D721Med (cell line): Measurements from ENCODE around the gene RPS6KA2.

Source experiments
- DNase-seq: peaks from one replicate; pipeline ENCODE4 v3.0.0; 2011; ENCODE audit warnings: low spot score; ENCODE audit not compliant: insufficient read length
- FAIRE-seq: peaks from 2 replicates; lab custom pipeline; 2011; peaks lifted over from hg19 to GRCh38; lab: Jason Lieb, UNC
- CTCF ChIP-seq: IDR thresholded peaks from 2 replicates; pipeline ENCODE4 v1.5.1; 2012; ENCODE audit warnings: mild to moderate bottlenecking, control low read depth; ENCODE audit not compliant: insufficient read depth; ENCODE audit errors: missing control alignments

The RPS6KA2 gene

DNA sequence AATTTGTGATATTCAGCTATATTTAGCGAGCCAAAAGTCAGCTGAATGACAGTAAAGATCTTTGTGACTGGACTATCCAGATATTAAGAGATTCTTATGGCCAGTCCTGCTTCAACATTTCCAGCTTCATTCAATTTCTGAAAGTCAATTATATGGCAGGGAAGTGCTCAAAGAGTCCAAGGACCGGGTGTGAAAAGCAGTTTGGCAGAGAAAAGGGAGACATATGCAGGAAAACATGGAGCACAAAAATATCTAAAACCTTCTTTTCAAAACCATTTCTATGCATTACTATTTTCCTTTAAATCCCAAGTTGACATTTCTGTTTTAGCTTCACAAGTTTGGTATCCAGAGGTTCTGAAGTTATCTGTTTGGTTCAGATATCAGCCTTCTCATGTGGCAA is 249.3 kb downstream of the RPS6KA2 start:
- no peak for TF ChIP-seq CTCF
- DNase-seq (no peak), FAIRE-seq (no peak)

GRCh38 chr6:166375013-166375412 is 252.0 kb downstream of the RPS6KA2 start:
- no peak for TF ChIP-seq CTCF
- FAIRE-seq (no peak), DNase-seq (no peak)

DNA sequence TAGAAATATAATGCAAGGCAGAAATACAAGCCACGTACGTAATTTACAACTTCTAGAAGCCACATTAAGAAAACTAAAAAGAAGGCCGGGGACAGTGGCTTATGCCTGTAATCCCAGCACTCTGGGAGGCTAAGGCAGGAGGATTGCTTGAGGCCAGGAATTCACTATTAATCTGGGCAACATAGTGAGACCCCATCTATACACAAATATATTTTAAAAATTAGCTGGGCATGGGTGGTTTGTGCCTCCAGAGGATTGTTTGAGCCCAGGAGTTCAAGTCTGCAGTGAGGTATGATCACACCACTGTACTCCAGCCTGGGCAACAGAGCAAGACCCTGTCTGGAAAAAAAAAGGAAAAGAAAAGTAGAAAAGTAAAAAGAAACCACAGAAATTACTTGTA is 256.6 kb downstream of the RPS6KA2 start:
- DNase-seq (no peak), FAIRE-seq (no peak)
- no peak for TF ChIP-seq CTCF

GRCh38 chr6:166369782-166370181 is 257.3 kb downstream of the RPS6KA2 start:
- DNase-seq (no peak), FAIRE-seq (no peak)
- no peak for TF ChIP-seq CTCF

DNA sequence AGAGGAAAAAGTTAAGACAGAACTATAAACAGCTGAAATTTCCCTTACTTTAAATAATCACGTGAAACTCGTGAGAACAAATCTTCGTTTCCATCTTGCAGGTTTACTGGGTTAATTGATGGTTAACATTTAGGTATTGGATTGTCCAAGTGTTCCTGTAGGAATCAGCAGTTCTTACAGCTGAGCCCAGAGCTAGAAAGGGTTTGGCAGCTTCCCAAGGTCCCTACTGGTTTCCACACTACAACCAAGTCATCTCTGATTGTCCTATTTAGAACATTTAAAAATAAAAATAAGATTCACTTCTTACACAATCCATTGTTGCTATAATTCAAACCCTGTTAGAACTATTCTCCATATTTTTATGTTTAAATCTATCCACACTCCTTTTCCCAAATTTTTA is 260.1 kb downstream of the RPS6KA2 start:
- TF ChIP-seq CTCF = no peak
- FAIRE-seq = no peak
- DNase-seq = no peak

- FAIRE-seq (no peak), DNase-seq (no peak)
- no peak for TF ChIP-seq CTCF
Measured at GRCh38 chr6:166365806-166366205, 261.2 kb downstream of the RPS6KA2 start.

- FAIRE-seq = no peak
Measured at GRCh38 chr6:166365221-166365620, 261.8 kb downstream of the RPS6KA2 start.

More at GRCh38 chr6:166365221-166365620, 261.8 kb downstream of the RPS6KA2 start:
- DNase-seq = no peak
- TF ChIP-seq CTCF = no peak
